ENCODE results near the gene GLRX3. TPM values are rescaled to one million over a fixed set of nuclear protein-coding genes. Genes with fewer than 3 reads are reported as not detected.

The GLRX3 gene
- polyA plus RNA-seq, 10 donors = 58.5 to 69.0 (median 60.7) TPM

DNA sequence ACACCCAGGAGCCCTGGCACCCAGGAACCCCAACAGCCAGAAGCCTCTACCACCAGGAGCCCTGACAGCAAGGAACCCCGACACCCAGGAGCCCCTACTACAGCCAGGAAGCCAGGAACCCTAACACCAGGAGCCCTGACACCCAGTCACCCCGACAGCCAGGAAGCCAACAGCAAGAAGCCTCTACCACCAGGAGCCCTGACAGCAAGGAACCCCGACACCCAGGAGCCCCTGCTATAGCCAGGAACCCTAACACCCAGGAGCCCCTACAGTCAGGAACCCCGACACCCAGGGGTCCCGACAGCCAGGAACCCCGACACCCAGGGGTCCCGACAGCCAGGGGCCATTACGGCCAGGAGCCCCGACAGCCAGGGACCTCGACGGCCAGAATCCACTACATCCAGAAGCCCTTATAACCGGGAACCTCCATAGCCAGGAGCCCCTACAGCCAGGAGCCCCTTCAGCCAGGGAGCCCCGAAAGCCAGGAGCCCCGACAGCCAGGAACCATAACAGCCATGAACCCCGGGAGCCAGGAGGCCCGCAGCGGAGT lies 440 bp upstream of the GLRX3 start:
- DNase-seq = no peak

DNA sequence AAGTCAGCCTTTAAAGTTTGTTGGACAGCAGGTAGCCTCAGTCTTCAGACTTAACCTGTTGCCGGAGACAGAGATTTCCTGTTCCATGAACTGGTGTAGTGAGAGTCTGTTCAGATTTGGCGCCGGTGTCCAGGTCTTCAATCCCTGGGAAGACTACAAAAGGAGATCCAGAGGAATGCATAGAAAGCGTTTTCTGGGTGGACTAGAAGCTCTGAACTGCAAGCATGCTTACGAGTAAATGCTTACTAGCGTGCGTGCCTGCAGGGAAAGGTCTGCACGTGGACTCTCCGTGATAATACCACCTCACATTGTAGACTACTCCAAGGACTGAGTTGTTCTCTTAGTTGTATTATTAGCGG lies 878 bp downstream of the GLRX3 start:
- no peak for DNase-seq

DNA sequence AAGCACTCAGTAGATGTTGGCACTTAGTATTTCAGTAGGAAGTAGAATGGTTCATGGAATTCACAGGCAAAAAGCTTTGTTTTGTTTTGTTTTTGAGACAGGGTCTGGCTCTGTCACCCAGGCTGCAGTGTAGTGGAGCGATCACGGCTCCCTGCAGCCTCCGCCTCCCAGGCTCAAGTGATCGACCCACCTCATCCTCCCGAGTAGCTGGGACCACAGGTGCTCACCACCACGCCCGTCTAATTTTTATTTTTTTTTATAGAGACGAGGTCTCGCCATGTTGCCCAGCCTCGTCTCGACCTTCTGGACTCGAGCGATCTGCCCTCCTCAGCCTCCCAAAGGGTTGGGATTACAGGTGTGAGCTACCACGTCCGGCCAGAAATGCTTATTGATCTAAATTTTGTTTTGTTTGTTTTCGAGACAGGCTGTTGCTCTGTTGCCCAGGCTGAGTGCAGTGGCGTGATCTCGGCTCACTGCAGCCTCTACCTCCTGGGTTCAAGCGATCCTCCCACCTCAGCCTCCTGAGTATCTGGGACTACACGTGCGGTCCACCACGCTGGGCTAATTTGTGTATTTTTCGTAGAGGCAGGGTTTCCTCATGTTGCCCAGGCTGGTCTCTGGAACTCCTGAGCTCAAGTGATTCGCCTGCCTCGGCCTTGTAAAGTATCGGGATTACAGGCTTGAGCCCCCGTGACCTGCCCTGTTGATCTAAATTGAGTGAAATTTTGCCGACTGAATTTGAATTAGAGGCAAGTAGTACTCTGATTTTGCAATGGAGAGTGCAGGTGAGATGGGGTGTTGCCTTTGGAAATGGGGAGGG lies 1.7 kb downstream of the GLRX3 start:
- no peak for DNase-seq

DNA sequence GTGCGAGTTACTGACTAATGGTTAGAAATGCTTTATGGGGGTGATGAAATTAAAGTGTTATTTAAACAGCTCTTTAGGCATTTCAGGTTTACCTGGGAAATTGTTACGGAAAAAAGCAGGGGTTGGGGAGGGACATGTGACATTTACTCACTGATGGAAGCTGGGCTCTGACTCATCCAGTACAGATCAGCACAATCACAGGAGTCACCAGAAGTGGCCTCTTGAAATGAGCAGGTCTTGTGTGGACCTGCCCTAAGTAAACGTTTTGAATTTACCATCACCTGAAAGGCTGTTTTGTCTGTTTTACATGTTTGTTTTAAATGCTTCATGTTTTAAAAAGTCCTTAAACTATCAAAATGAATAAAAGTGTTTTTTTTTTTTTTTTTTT lies 2.3 kb downstream of the GLRX3 start:
- no peak for DNase-seq

DNA sequence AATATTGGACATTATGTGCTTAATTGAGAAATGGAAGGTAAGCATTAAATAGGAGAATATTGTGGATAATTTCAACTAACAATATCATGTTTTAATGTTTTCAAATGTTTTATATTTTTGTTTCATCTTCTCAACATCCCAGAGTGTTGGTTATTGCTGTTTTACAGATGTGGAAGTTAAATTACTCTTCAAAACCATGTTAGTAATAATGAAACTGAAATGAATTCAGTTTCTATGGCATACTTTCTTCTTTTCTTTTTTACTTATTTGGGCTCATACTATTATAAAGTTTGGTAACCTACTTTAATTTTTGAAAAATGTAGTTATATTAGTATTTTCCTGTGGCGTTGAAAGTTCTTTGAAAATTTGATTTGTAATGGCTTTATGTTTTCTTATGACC lies 4.2 kb downstream of the GLRX3 start:
- DNase-seq = no peak

DNA sequence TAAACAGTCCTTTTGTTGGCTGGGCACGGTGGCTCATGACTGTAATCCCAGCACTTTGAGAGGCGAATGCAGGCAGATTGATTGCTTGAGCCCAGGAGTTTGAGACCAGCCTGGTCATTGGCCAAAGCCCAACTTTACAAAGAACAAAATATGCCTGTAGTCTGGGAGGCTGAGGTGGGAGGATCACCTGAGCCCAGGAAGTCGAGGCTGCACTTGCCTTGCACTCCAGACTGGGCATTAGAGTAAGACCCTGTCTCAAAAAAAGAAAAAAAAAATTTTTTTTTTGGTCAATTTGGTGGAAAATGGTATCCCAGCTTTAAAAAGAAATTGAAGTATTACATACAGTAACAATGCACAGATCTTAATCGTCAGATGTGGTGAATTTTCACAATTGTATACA lies 4.8 kb downstream of the GLRX3 start:
- DNase-seq = no peak

DNA sequence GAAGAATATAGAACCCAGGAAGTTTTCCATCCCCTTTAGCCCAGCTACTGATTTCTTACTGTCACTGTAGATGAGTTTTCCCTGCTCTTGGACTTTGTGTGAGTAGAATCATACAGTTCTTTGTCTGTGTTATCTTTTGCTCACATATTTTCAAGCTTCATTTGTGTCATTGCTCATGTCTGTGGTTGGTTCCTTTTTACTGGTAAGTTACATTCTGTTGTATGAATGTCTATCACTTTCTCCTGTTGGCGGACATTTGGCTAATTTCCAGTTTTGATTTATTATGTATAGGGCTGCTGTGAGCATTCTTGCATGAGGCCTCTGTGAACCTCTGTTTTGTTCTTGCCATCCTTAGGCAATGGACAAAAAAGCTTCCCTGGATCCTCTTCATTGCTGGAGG lies 5.3 kb downstream of the GLRX3 start:
- no peak for DNase-seq

DNA sequence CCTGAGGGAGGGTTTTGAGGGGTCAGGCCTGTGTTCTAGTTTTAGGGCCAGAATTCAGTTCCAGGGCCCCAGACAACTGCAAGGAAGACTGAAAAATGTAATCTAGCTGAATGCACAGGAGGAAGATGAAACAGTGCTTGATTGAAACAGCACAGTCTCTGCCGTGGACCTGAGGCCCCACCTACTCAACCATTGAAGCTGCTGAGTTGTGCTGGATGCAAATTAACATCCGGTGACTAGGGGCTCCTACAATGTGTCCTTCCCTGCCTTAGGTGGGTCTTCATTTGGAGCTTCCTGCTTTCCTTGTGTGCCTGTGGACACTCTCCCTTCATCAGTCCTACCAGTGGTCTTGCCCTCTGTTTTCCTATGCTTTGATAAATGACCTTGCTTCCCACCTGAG lies 5.7 kb downstream of the GLRX3 start:
- no peak for DNase-seq

DNA sequence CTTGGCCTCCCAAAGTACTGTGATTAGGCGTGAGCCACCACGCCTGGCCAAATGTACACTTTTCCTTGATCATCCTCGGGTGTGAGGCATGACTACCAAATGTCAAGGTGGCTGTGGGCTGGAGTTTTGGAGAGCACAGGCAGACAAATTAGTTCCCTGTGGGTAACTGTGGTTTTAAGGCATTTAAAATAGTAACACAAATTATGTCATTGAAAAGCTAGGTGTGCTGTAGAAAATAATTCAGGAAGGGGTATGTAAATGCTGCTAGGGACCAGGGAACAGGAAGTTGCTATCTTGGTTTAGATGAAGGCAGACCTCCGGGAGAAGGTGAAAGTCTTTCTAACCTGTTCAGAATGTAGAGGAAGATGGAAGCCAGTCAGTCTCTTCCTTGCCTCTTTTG lies 9.9 kb downstream of the GLRX3 start:
- no peak for DNase-seq

DNA sequence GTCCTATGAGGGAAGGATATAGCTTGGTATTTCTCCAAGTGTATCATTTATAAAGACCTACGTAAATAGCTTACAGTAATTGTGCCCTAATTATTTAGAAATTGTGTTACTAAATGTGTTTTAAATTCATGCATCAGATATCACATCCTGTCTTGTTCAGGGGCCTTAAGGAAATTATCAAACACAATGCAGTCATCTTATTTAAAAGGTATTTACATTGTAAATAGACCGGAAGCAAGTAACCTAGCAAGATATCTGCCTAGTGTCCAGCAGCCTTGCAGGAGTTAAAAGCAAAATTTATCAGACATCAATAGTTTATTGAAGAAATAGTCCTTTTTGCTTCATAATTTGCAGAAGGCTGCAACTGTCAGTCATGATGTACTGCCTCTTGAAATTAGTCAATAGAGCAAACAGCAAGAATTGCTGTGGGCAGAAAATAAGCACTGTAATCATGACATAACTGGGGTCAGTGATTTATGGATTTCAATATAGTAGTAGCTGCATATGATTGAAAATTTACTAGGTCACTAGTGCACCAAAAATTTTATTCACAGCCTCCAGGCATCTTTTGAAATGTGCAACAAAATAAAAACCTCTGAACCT lies 23.1 kb downstream of the GLRX3 start:
- DNase-seq = no peak

DNA sequence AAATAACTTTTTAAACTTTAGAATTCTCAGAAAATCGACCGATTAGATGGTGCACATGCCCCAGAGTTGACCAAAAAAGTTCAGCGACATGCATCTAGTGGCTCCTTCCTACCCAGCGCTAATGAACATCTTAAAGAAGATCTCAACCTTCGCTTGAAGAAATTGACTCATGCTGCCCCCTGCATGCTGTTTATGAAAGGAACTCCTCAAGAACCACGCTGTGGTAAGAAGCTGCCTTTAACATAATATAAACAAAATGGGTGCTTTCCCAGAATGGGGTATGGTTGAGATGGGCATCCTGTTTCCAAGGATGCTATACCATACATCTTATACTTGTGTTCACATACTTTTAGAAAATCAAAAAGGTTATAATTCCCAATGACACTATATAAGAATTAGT lies 24.6 kb downstream of the GLRX3 start:
- no peak for DNase-seq

DNA sequence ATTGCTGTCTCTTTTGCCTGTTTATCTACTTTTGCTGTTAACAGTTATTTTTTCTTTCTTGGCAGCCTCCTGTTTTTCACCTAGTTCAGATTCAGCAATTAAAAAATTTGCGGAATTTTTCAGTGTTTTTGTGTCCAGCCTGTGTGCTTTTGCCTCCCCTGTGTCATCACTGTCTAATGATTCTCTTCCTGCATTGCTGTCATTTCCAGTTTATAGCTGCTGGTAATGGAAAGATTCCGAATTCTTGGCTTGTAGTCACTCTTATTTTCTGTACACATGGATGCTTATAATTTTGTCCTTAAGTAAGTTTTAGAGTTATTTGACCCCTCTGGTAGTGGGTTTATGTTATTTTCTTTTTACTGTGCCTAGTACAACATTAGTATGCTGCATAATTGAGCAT lies 25.1 kb downstream of the GLRX3 start:
- no peak for DNase-seq

DNA sequence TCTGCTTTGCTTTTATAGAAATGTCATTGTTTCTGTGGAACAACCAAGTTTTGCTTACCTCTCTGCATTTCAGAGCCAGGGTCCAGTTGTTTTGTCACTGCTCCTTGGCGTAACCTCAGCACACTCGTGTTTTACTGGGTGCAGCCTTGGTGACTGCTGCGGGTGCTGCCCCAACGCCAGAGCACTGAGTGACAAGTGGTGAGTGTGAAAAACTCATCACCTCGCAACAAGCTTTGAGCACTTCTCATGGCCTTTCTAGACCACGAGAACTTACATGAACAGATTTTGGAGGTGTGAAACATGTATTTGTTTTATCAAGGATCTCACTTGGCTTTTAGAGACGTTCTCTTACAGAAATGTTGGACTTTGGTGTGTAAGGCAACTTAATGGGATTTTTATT lies 31.0 kb downstream of the GLRX3 start:
- DNase-seq = no peak

DNA sequence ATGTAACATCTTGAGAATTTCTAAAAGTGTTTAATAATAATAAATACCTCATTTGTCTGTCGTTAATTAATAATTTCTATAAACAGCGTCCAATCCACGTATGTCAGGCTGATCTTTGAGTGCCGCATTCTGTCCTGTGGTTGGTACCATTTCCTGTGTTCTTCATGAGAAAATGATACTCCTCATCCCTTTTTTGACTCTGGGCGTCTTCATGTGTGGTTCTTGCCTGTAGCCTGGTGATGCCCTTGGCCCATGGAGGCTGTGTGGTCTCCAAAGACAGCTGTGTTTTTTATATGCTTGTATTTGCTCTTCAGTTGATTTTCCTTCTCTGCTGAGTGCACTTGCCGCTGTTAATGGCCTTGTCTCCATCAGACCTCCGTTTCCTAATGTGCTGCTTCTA lies 31.5 kb downstream of the GLRX3 start:
- DNase-seq = no peak

DNA sequence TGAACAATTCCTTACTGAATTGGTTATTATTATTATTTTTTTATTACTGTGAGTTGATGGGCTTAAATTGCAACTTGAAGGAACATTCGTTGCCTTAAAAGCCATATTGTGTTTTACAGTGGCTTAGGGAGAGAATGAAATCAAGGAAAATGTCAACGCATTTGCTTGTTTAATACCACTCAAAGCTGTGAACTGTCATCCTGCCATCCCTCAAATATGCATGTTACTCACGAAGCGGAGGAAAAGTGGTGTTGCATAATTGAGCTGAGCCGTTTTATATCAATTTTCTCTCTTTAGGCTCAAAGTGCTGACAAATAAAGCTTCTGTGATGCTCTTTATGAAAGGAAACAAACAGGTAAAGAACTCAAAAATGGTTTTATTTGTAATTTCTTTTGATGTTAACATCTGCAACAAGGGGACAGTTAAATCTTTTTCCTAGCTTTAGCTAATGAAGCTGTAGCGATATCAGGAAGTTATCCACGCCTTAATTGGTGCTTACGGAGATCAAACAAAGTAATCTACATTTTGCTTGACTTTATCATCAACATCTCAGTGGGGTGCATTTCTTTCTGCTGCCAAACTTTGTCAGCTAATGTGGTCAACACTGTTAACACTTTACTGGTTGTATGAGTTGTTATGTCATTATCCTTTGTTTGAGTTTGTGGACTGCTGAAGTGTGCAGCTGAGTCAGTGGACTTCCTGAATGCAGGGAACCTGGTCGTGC lies 33.1 kb downstream of the GLRX3 start:
- no peak for DNase-seq

DNA sequence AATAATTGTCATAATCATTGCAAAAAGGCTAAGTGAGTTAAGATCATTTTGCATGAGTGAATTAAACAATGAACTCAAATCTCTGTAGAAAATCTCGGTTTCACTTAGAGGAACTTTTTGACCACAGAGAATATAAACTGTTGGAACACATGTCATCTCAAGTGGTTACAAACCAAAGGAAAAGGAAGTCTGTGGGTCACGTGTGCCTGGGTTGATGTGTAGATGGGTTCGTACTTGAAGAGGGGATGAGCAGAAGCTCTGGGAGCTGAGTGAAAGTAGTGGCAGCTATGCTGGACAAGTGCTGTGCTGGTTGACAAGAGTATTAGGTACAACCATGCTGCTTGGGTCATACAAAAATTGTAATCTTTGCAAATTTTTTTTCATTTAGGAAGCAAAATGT lies 35.0 kb downstream of the GLRX3 start:
- DNase-seq = no peak

DNA sequence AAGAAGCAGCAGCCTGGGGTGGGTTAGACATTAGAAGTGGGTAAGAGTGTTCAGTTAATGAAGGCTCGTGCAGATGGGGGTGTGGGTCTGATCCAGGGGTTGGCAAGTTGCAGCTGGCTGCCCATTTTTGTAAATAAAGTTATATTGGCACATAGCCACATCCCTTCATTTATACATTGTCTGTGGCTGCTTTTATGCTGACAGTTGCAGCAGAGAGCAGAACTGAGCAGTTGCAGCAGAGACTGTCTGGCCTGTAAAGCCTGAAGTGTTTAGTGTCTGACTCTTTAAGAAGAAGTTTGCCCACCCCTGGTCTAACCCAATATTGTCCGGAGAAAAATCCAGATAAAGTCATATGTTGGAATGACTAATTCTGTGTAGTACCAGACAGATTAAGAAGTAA lies 38.1 kb downstream of the GLRX3 start:
- no peak for DNase-seq

DNA sequence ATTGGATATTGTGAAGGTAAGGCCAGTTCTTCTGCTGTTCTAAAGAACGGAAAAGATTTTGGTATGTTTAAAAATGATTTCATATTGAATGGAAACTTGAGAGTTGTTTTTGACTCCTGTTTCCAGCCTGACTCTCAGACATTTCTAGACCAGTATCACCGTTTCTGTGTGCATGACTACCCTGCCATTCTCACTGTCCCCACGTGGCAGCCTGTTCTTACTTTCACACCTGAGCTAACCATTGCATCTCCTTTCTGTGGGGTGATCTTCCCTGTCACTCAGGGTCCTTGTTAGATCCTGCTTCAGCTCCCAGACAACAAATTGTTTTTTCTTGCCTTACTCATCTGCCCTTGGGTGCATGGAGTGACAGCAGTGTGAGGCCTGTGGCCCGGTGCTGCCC lies 38.9 kb downstream of the GLRX3 start:
- DNase-seq = no peak

DNA sequence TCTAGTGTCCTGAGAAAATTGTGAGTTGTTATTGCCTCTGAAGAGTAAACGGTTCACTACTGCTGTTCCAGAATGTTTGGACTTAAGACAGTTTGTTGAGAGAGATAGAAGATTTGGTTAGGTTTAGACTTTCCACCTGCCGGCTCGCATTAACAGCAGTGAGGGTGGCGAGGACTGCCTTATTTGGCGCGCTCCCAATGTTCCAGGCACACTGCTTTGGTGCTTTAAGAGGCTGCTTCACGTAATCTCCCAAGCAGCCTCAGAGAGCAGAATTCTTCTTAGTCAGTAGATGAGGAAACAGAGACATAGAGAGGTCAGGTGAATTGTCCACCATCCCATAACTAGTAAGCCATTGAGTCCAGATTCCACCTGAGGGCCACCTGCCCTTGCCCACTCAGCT lies 41.1 kb downstream of the GLRX3 start:
- DNase-seq = no peak

DNA sequence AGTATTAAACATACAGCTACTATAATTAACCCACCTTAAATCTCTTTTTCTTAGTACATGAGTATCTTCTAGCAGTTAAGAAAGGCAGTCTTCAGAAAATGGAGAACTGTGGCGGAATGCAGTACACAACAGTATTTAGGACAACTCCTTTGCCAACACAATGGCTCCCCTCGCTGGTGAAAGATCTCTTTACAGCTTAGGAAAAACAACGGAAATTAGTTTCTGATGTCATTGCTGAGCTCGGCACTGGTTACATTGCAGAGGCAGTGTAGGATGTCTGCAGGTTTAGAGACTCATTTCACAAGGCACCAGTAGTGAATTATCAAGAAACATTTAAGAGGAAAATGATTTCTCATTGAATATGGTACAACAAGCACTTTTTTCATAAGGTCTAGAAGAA lies 43.4 kb downstream of the GLRX3 start:
- DNase-seq = peak; percentile 64 to 89 (median 77)

DNA sequence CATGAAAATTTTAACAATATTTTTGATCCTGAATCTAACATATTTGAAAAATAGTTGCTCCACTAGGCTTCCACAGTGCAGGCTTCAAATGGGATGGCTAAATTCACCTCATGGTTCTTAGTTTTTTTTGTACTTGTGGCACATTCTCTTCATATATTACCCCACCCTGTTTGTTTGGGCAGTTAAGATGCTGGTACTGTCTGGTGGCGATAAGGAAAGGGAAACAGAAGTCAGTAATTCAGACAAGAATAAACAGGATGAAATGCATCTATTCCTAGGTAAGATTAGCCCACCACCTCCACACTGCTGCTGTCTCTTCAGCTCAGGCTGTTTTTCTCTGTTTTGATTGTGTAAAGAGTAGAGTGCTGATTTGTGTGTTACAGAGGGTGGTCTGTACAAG lies 44.2 kb downstream of the GLRX3 start:
- DNase-seq = no peak

DNA sequence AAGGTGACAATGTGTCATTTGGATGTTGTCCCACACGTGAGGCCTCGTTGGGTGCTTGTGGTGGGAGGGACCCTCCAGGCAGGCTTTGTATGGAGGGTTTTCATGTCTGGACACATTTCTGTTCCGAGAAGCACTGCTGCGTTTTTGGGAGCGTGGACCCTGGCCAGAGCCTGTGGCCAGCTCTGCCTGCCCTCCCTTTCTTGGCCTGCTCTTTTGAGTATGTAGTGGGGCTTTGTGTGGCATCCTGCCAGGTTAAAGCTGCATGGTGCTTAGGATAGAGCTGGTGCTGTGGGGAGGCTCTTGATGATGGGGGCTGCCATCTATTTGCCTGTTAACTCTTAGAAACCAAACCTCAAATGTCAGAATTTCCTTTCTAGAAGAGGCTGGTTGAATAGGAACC lies 45.7 kb downstream of the GLRX3 start:
- DNase-seq = no peak

DNA sequence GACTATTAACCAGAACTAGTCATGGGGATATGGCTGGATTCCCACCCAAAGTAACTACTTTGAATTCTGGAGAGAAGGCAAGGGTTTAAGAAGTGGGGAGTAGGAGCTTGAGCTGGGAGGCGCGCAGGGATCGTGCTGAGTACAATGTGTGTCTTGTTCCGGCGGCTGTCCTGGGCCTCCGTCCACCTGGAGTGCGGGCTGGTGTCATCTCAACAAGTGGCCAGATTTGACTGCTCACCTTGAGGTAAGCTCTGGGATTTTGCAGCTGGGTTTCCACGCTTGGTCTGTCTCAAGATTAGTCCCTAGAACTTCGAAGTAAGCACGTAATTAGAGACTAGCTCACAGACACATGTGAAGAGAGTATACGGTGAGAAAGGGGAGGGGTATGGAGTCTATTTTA lies 49.4 kb downstream of the GLRX3 start:
- no peak for DNase-seq
